Stimulated activated CD4-positive, alpha-beta T cell treated with anti-CD3 and anti-CD28 coated beads, TNF-alpha, amount 100 ng/mL, for 24 hours (primary cell): Measurements from ENCODE around the gene ANKRD65.

ENCODE experiments used
- DNase-seq, 3 experiments: peaks; one replicate each; pipeline ENCODE4 v3.0.0-alpha.2; 2020; ENCODE audit warnings: low read depth in 3 of 3

Gene ANKRD65

DNA sequence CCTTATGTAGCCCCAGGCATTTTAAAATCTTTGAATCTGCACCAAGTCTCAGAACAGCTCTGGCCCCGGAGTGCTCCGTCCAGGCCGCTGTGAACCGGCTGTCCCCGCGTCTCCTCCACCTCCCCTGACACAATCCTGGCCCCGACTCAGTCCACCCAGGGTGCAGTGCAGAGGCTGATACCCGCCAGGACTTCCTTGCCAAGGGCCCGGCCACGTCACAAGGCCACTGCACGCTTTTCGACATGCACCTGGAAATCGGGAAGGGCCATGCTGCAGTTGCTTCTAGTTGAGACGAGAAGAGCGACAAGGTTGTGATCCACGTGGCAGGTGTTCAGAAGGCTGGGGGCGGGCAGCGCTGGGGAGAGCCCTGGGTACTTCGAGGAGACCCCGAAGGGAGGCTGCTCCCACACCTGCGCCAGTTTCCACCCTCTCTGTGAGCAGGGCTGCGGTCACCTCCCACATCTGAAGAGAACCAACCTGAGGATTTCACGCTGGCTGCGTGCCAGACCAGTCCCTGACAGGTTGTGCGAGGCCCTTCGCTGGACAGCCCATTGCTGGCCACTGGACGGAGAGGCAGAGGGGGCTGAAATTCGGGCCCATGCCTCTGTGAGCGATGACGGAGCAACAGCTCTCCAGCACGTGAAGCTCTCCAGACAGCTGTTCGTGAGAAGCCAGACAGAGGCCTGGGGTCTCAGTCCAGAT is 21.1 kb upstream of the ANKRD65 start:
- DNase-seq, result no peak

DNA sequence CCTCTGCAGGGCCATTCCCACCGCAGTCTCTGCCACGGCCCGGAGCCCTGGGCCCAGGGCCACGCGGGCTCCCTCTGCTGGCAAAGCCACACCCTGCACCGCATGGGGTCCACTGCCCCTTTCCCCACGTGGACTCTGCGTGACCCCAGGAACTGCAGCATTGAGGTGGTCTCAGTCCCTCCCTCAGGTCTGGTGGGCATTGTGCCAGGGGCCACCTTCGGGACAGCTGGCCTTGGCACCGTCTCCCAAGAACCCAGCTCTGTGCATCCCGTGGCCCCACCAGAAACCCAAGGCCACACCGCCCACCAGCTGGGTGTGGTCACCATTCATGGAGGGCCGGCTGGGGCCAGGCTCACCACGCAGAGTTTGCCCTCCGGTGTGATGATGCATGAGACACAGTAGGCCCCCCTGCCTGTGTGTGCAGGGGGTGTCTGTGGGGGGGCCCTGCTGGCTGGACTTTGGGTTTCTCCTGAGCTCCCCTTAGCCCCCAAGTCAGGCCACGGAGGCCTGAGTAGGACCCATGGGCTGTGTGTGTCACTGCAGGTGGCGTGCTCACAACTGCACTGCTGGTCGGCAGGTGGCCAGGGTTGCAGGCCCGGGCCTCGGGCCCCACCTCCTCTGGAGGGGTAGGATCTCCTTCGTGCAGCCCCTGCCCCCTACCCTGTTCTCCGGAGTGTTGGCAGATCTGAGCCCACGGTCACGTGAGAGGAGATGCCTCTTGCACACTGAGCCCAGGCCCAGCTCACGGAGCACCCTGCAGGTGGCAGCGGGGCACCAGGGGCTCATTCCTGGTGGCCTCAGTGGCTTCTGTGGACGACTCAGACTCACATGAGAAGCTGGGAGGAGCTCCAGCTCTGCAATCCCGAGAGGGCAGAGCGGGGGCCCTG is 20.2 kb upstream of the ANKRD65 start:
- DNase-seq, result peak; percentile 22 to 64 (median 35)

DNA sequence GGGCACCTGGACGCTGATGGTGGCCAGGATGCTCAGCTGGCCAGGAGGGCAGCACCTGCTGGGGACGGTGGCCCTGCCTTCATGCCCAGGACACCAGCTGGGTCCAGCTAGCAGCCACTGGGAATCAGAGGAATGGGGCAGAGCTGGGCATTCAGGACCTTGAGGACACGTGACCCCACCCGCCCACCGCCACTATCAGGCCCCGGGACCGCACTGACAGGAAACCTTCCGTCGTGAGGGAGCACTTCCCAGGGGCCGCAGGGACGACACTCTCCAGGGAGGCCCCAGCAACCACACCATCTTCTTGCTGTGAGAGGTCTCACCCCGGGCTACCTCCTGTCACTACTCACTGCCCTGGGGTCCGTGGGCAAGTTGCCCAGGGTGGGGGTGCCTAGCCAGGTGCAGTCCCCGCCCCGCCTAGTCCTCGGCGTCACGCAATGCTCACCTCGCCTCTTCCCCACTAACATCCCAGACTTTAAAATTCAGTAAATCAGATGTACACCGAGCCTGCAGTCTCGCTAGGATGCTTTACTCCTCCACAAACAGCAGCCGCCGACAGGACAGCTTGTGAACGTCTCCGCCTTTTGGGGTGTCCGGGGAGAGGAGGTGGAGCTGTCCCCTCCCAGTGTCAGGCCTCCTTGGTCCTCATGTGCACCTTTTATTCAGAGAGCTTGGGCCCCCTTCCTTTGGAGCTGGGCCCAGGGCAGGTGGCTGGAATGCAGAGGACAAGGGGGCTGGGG is 19.4 kb upstream of the ANKRD65 start:
- no peak for DNase-seq

DNA sequence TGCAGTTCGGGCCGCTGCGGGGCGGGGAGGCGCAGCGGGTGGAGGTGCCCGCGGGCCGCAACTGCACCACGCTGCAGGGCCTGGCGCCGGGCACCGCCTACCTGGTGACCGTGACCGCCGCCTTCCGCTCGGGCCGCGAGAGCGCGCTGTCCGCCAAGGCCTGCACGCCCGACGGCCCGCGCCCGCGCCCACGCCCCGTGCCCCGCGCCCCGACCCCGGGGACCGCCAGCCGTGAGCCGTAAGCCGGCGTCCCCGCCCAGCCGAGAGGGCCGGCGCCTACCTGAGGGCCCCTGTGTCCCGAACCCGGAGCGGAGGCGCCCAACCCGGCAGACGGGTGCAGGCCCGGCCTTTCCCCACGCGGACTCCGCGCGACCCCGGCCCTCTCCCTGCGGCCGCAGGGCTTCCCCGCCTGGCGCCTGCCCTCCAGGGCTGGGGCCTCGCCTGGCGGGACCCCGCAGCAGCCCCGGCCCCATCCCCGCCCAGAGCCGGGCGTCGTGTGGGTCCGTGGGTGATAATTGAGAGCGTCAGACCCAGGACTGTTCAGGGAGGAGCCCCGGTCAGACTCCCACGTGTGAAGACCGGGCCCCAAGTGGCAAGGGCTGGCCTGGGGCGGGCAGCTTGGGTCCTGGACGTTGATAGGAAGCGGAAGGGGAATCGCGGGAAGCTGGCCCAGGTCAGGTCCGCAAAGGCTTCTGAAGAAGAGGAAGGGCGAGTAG is 18.6 kb upstream of the ANKRD65 start:
- DNase-seq, result no peak

DNA sequence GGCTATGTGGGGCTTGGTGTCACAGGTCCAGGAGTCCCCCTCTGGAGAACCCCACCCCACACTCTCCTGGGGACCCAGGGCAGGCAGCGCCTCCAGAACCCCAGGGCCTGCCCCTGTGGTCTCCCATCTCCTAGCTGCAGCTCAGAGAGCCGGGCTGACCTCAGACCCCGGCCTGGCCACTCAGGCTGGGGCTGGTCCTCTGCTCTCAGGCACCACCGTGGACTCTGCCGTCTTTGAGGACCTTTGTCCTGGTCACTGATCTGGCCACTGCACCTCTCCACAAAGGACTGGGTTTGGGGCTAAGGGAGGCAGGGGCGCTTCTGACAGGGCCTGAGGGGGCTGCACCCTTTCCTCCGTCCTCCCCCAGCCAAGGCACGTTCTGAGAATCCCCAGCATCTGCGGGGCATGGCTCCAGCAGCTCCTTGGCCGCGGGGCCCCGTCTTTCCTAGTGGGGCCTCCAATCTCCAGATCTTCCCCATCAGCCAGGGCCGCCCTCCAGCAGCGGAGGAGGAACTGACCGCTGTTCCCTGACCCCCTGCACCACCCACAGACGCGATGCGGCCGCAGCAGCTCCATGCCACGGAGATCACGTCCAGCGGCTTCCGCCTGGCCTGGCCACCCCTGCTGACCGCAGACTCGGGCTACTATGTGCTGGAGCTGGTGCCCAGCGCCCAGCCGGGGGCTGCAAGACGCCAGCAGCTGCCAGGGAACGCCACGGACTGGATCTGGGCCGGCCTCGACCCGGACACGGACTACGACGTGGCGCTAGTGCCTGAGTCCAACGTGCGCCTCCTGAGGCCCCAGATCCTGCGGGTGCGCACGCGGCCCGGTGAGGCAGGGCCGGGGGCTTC is 17.7 kb upstream of the ANKRD65 start:
- DNase-seq, result no peak

DNA sequence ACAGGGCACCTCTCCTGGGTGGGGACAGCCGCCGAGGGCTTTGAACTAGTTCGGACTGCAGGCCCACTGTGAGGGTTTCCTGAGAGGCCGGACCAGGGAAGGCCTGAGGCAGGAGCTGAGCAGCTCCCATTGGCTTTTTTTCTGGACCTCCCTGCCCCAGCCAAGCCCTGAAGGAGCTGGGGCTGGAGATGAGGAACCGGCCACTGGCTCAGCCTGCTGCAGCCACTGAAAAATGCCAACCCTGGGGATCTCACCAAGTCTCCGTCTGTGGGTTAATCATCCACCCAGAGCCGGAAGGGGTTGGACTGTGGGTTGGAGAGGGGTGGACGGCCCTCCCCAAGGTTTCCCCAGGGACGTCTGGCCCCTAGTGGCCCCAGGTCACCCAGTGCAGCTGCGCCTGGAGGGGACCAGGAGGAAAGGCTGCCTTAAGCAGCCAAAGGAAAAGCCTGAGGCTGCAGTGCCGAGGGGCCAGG is 16.9 kb upstream of the ANKRD65 start:
- DNase-seq, result no peak

DNA sequence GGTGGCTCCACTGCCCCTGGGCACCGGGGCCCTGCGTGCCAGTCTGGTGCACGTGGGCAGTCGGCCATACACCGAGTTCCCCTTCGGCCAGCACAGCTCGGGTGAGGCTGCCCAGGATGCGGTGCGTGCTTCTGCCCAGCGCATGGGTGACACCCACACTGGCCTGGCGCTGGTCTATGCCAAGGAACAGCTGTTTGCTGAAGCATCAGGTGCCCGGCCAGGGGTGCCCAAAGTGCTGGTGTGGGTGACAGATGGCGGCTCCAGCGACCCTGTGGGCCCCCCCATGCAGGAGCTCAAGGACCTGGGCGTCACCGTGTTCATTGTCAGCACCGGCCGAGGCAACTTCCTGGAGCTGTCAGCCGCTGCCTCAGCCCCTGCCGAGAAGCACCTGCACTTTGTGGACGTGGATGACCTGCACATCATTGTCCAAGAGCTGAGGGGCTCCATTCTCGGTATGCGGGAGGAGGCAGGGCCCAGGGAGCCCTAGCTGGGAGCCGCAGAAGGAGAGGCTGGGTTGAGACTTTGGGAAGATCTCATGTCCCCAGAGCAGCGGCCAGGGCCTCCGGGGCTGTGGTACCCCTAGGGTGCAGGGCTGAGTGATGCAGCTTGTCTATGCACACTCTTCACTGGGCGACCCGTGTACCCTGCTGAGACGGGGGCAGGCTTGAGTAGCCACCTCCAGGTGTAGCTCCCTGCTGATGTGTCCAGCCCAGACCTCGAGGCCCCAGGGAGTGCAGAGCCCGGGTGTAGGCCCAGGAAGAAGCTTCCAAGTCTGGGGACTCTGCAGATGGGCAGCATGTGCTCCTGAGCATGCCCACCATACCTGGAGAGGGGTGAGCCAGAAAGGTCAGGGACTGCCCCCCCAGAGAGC is 16.2 kb upstream of the ANKRD65 start:
- DNase-seq, result no peak

DNA sequence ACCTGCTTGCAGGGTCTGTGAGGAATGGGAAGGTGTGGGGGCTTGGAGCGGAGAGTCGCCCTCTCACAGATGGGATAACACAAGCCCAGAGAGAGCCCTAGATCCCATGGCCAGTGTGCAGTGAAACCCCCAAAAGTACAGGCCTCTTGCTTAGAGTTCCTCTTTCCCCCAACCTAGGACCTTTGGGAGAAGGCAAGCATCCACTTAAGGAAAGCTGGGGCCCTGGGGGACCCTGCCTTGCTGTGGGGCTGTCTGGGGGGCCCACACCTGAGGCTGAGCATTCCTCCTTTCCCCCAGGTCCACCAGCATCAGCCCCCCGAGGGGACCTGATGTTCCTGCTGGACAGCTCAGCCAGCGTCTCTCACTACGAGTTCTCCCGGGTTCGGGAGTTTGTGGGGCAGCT is 15.6 kb upstream of the ANKRD65 start:
- DNase-seq, result no peak

DNA sequence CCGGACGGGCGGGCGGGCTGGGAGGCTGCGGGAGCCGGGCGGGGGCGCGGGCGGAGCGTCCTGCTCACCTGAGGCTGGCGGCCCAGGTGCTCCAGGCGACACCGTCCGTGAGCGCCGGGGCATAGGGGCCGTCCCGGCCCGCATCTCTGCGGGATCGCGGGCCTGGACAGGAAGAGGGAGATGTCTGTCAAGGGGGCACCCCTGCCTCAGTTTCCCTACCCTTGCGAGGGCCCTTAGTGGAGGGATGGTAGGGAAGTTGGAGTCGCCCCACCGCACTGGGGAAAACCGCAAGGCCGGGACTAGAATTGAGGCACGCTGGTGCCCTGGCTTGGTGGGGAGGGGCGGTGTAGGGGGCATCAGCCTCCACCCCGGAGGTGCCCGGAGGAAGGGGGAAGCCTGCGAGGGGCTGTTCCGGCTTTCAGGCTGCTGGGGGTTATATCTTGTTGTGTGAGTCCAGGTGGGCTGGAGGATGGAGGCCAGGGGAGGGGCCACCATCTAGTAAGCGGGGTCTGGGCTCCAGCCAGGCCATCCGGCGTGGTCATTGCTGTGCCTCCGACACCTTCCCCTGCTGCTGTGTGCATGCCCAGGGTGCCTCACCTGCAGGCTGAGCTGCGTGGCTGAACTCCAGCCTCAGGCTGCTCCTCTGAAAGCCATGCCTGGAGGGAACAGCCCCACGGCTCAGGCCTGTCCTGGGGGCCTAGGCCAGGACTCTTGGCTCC is 15.0 kb upstream of the ANKRD65 start:
- no peak for DNase-seq

DNA sequence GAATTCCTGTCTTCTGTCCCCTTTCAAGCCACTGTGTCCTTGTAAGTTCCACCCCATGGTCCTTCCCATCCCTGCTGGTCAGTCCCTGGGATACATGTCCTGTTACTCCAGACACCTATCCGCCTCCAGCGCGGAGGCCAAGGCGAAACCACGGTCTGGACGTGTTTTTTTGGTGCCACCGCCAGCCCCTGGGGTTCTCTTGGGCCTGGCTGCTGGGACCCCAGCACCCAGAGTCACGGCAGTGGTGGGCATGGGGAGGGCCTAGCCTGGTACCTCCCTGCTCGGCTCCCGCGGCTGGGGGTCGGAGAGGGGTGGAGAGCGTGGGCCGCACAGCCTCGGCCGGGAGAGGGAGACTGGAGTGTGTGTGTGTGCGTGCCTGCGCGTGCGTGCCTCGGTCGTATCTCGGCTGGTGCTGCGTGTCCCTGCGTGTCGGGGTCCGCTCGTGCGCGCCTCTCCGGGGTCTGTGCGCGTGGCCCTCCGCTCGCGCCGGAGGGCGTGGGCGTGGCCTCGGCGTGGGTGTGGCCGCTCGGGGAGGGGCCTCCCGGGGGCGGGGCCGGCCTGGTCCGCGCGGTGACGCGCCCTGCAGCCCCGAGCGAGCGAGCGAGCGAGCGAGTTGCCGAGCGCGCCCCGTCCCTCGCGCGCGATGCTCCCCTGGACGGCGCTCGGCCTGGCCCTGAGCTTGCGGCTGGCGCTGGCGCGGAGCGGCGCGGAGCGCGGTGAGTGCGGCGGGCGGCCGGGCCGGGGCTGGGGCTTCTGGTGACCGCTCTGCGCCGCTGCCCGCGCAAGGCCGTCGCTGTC is 14.2 kb upstream of the ANKRD65 start, which contains the start of gene VWA1:
Gene VWA1 (plus strand): TSS at position 585 of the 798 bp plus-strand sequence. CDS start 59 bp downstream, at position 644.
- DNase-seq, result peak; percentile 27 to 69 (median 49)

DNA sequence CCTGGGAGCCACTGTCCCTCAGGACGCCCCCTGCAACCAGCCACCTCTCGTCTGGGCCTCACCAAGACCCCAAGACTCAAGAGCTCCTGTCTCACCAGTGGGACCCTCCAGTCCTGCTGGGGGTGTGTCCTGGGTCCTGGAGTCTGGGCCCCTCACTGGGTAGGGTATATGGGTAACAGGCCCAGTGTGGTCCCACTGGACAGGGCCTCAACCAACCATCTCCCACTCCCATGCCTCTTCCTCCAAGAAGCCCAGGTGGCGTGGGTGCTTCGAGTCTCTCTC is 13.7 kb upstream of the ANKRD65 start:
- DNase-seq, result no peak

DNA sequence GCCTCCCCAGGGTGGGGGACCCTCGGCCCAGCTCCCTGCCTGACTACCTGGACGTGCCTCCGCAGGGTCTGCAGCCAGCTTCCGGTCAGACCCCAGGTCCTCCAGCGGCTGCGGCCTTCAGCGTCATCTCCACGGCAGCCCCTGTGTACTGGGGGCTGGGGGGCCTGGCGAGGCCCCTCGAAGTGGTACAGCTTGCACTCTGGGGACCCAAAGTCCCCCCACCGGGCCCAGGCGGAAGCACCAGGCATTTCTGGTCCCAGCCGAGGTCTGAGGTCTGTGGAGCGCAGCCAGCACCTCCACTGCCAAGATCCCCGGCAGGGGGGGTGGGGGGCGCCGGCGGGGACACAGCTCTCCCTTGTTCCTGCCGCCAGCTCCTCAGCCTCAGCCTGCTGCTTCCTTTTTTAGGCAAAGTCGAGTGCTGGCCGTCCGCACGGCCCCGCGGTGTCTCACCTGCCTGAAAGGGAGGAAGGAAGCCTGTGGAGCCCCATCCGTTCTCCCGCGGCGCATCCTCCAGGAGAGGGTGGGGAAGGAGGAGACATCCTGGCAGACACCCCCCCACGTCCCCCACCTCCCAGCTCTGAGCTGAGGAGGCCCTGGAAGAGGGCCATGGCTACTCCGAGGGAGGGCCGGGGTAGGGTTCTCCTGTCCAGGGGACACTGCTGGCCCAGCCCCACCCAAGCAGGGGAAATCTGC is 13.2 kb upstream of the ANKRD65 start:
- no peak for DNase-seq

DNA sequence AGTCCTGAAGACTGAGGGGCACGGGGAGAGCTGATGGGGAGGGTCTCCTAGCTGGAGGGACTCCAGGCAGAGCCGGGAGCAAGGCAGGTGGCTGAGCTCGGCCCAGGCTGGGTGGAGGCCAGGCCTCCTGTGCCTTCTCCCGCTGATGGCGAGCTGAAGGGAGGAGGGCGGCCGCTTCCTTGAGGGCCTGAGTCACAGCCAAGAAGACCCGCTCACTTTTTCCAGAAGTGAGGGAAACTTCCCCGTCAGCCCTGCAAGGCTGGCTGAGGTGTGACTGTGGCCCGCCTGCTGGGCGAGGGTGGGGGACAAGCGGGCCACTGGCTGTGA is 12.7 kb upstream of the ANKRD65 start:
- DNase-seq, result peak; percentile 36 to 75 (median 50)

DNA sequence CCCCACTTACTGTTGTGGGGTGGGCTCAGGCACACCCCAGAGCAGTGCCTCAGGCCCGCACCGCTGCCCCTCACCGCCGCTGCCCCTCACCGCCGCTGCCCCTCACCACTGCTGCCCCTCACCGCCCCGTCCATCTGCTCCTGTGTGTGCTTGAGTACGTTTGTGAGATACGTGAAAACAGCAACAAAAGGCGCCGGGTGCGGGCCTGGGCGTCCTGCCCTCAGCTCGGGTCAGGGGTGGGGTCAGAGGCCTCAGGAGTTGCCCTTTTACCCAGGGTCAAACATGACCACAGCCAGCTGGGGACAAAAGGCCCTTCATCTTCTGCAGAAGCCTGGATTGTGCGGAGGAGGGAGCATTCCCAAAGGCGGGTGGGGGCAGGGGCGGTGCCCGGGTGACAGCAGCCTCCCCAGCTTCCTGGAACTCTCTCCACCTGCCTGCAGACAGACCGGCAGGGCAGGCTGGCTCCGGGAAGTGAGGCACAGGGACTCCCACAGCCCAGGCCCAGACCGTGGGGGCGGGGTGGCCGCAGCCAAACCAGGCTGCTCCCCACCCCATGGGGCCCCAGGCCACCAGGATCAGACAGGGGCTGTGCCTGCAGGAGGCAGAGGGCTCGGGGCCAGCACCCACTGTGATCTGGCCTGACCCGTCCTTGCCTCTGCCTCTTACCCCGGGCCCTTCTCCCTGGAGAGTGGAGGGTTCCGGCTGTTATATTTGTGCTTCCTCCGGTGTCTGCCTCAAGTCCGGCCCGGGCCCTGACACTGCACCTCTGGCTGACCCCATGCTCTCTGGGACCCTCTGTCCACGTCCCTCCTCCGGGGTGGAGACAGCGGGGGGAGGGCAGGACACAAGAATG is 12.1 kb upstream of the ANKRD65 start:
- no peak for DNase-seq

DNA sequence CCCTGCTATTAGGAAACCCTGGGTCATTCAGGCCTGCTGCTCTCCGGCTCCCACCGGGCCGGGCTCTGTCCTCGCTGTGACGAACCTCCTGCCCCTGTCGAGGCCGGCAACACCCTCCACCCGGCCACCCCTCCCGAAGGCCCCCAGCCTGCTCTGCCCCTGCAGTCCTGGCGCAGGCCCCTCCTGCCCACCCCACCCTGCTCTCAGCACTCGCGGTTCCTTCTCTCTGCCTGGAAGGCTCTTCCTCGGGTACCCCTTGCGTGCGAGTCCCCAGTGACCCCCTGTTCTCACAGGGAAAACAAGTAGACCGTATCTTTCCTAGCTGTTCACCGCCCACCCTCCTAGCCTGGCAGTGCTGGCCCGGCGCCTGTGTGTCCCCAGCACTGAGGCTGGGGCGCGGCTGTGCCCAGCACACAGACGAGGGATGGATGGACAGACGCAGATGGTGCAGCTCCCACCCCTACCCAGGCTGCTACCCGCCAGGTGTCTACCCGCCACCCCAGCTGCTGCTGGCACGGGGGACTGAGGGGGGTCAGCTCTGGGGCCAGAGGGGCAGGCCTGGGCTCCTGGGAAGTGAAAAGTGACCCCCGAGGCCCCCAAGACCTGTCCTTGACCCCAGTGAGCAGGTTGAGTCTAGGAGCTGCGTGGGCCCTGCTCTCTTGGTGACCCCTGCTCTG is 11.3 kb upstream of the ANKRD65 start:
- no peak for DNase-seq

DNA sequence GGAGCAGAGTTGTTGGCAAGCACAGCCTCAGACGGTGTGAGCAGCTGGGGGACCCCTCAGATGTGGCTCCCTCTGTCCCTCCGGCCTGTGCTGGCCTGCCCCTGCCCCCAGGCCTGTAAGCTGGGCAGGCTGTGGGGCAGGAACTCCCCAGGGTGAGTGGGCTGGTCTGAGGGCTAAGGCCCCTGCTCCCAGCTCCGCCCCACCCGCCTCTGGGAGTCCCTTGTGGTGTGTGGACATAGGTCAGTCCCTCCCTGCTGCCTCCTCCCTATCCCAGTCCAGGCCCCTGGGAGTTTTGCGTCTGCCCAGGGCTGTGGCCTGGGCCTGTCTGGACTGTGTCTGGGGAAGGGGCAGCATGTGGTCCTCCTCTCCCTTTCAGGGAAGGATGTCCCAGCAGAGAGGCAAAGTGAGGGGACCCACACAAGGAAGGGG is 10.8 kb upstream of the ANKRD65 start:
- DNase-seq, result no peak
